Neutrophil (primary cell): Measurements from ENCODE around the gene ARHGEF7.

Experiments
- H3K27ac ChIP-seq: fragments of 200-600 bp; sonication (generic); 2 replicates; pipeline ENCODE4 v1.5.1; 2016; ENCODE audit warnings: mild to moderate bottlenecking, moderate library complexity
- H3K27me3 ChIP-seq: fragments of 200-600 bp; sonication (generic); 2 replicates; pipeline ENCODE4 v1.6.0; 2016; ENCODE audit warnings: mild to moderate bottlenecking
- H3K36me3 ChIP-seq: fragments of 200-600 bp; sonication (generic); 2 replicates; pipeline ENCODE4 v1.5.1; 2017
- H3K4me1 ChIP-seq, 2 experiments: fragments of 200-600 bp in 1 of 2; sonication (generic) in 1 of 2; 1 replicate in 1 of 2; 2 replicates in 1 of 2; pipeline versions ENCODE4 v1.5.1 to v1.6.1; 2013 to 2016; ENCODE audit warnings: low read depth in 1 of 2, low read length in 1 of 2, mild to moderate bottlenecking in 1 of 2, moderate library complexity in 1 of 2; ENCODE audit not compliant: control insufficient read depth in 1 of 2, insufficient read depth in 1 of 2
- H3K4me3 ChIP-seq, 2 experiments: fragments of 200-600 bp in 1 of 2; sonication (generic) in 1 of 2; 1 replicate in 1 of 2; 2 replicates in 1 of 2; pipeline ENCODE4 v1.5.1; 2013 to 2016; ENCODE audit warnings: low read depth in 1 of 2, low read length in 1 of 2, mild to moderate bottlenecking in 1 of 2, moderate library complexity in 1 of 2
- H3K9me3 ChIP-seq: fragments of 200-600 bp; sonication (generic); 2 replicates; pipeline ENCODE4 v1.5.1; 2016
- TF ChIP-seq, protein P1 (sequence below): fragments of 200-600 bp; sonication (generic); IDR thresholded peaks from 2 replicates; pipeline ENCODE4 v1.5.1; 2016; ENCODE audit warnings: antibody characterized with exemption

The ARHGEF7 gene

GRCh38 chr13:111219280-111219679 lies 104.2 kb downstream of the ARHGEF7 start:
- Histone ChIP-seq H3K36me3 (peaks cover 22% of the 10 kb centered on the region), H3K9me3 (no peaks in the 10 kb centered on the region), H3K4me3 (no peak overlapping the region), H3K27me3 (no peaks in the 10 kb centered on the region), H3K4me1 (peaks cover 3% of the 10 kb centered on the region in 2 experiments), H3K27ac (no peak overlapping the region)
- TF ChIP-seq, protein P1, sequence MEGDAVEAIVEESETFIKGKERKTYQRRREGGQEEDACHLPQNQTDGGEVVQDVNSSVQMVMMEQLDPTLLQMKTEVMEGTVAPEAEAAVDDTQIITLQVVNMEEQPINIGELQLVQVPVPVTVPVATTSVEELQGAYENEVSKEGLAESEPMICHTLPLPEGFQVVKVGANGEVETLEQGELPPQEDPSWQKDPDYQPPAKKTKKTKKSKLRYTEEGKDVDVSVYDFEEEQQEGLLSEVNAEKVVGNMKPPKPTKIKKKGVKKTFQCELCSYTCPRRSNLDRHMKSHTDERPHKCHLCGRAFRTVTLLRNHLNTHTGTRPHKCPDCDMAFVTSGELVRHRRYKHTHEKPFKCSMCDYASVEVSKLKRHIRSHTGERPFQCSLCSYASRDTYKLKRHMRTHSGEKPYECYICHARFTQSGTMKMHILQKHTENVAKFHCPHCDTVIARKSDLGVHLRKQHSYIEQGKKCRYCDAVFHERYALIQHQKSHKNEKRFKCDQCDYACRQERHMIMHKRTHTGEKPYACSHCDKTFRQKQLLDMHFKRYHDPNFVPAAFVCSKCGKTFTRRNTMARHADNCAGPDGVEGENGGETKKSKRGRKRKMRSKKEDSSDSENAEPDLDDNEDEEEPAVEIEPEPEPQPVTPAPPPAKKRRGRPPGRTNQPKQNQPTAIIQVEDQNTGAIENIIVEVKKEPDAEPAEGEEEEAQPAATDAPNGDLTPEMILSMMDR: no peak

DNA sequence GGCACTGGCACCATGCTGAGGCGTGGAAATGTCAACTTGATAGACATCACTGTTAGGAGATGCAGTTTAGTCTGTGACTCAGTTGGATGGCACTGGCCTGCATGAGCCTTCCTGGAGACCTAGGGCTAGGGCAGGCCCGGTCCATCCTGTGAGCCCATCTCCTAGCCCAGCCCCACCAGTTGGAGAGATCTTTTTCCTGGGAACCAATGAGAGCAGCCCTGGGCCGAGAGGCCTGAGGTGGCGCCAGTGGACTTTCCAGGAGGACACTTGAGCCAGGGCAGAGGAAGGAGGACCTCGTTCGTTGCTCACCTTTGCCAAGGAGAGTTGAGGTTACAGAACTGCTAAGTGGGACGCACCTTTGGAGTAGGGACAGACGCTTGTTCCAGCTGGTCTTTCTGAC lies 104.8 kb downstream of the ARHGEF7 start:
- Histone ChIP-seq H3K4me1 (no peaks in the 10 kb centered on the region), H3K9me3 (no peaks in the 10 kb centered on the region), H3K27ac (no peak overlapping the region), H3K36me3 (peaks cover 22% of the 10 kb centered on the region), H3K4me3 (no peak overlapping the region), H3K27me3 (no peaks in the 10 kb centered on the region)
- TF ChIP-seq, protein P1: no peak

DNA sequence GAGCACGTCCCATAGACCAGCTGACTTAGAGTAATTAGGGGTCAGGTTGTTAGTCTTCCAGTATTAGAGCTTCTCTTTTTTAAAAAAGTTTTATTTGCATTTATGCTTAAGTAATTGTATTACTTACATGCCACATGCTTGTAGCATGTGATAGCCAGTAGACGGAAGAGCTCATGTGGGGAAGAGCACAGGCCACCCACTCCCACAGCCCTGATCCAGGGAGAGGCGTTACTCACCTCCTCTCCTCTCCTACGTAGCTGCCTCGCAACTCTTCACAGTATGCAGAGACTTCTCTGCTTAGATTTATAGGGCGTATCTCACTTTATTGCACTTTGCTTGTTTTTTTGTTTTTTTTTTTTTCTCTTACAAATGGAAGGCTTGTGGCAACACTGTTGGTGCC lies 110.1 kb downstream of the ARHGEF7 start:
- Histone ChIP-seq H3K27me3 (no peaks in the 10 kb centered on the region), H3K27ac (no peak overlapping the region), H3K36me3 (peaks cover 23% of the 10 kb centered on the region), H3K9me3 (no peaks in the 10 kb centered on the region), H3K4me3 (no peak overlapping the region), H3K4me1 (no peaks in the 10 kb centered on the region)
- TF ChIP-seq, protein P1: no peak

DNA sequence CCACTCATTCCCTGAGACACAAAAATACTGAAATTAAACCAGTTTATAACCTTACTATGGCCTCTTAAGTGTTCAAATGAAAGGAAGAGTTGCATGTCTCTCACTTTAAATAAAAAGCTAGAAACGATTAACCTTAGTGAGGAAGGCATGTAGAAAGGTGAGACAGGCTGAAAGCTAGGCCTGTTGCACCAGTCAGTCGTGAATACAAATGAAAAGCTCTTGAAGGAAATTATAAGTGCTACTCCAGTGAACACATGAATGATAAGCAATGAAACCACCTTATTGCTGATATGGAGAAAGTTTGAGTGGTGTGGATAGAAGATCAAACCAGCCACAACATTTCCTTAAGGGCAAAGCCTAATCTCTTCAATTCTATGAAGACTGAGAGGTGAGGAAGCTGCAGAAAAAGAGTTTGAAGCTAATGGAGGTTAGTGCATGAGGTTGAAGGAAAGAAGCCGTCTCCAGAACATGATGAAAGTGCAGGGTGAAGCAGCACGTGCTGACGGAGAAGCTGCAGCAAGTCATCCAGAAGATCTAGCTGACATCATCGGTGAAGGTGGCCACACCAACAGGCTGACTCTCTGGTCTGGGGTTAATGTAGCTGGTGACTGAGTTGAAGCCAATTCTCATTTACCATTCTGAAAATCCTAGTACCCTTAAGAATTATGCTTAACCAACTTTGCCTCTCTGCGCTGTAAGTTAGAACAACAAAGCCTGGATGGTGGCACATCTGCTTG lies 110.9 kb downstream of the ARHGEF7 start:
- H3K27me3 ChIP-seq: no peaks in the 10 kb centered on the region
- H3K27ac ChIP-seq: no peak overlapping the region
- H3K4me1 ChIP-seq: no peaks in the 10 kb centered on the region
- TF ChIP-seq, protein P1: no peak
- H3K9me3 ChIP-seq: no peaks in the 10 kb centered on the region
- H3K36me3 ChIP-seq: peaks cover 17% of the 10 kb centered on the region
- H3K4me3 ChIP-seq: no peak overlapping the region

DNA sequence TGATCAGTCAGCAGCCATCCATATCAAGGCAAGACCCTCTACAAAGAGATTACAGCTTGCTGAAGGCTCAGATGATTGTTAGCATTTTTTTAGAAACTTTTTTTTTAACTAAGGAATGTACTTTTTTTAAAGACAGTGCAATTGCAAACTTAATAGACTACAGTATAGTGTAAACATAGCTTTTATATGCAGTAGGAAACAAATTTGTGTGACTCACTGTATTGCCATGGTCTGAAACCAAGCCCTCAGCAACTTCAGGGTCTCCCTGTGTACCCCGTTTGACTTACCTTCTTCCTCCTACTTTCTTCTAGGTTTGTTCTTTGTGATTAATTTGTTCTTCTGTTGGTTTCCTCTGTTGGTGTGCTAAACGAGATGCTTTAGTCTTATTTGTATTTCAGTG lies 112.3 kb downstream of the ARHGEF7 start:
- Histone ChIP-seq H3K4me1 (no peaks in the 10 kb centered on the region), H3K27ac (no peak overlapping the region), H3K9me3 (no peaks in the 10 kb centered on the region), H3K36me3 (peaks cover 12% of the 10 kb centered on the region), H3K4me3 (no peak overlapping the region), H3K27me3 (no peaks in the 10 kb centered on the region)
- TF ChIP-seq, protein P1: no peak
